Coronary artery (tissue), 2 donors: Measurements from ENCODE around the gene SIPA1L3.

Experiments
- DNase-seq: peaks from one replicate; pipeline ENCODE4 v3.0.0-alpha.2; 2017; ENCODE audit warnings: low spot score
- H3K27ac ChIP-seq, 2 donors: fragments of 200-600 bp; sonication (generic); one replicate each; pipeline ENCODE4 v1.5.1; 2016 to 2019
- H3K4me3 ChIP-seq: fragments of 200-600 bp; sonication (generic); 2 replicates; pipeline ENCODE4 v1.5.1; 2016; ENCODE audit warnings: mild to moderate bottlenecking, moderate library complexity
- TF ChIP-seq, protein P1 (sequence below): fragments of 200-600 bp; sonication (generic); IDR thresholded peaks from one replicate; pipeline ENCODE4 v1.5.1; 2019; ENCODE audit warnings: antibody characterized with exemption

The SIPA1L3 gene

DNA sequence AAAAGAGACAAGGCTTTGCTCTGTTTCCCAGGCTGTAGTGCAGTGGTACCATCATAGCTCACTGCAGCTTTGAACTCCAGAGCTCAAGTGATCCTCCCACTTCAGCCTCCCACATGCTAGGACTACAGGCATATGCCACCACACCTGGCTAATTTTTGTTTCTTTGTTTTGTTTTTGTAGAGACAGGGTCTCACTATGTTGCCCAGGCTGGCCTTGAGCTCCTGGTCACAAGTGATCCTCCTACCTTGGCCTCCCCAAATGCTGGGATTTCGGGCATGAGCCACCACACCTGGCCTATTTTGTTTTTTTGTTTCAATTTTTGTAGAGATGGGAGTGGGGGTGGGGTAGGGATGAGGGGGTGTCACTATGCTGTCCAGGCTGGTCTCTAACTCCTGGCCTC is 7.6 kb upstream of the SIPA1L3 start:
- Histone ChIP-seq H3K27ac (no peak overlapping the region), H3K4me3 (no peak overlapping the region)
- TF ChIP-seq, protein P1, sequence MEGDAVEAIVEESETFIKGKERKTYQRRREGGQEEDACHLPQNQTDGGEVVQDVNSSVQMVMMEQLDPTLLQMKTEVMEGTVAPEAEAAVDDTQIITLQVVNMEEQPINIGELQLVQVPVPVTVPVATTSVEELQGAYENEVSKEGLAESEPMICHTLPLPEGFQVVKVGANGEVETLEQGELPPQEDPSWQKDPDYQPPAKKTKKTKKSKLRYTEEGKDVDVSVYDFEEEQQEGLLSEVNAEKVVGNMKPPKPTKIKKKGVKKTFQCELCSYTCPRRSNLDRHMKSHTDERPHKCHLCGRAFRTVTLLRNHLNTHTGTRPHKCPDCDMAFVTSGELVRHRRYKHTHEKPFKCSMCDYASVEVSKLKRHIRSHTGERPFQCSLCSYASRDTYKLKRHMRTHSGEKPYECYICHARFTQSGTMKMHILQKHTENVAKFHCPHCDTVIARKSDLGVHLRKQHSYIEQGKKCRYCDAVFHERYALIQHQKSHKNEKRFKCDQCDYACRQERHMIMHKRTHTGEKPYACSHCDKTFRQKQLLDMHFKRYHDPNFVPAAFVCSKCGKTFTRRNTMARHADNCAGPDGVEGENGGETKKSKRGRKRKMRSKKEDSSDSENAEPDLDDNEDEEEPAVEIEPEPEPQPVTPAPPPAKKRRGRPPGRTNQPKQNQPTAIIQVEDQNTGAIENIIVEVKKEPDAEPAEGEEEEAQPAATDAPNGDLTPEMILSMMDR = no peak
- no peak for DNase-seq

DNA sequence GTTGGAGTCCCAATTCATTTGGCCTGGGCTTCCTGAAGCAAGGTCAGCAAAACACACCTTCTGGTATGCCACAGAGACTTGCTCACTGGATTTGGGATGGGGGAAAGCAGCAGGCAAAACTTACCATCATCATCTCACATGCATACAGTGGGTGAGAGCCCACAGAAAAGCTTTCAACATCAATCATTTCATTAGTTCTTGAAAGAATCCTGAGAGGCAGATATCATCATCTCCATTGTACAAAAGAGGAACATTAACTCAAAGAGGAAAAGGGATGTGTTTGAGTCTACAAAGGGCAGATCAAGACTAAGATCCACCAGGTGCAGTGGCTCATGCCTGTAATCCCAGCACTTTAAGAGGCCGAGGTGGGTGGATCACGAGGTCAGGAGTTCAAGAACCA is 7.0 kb upstream of the SIPA1L3 start:
- H3K27ac ChIP-seq = no peak overlapping the region
- TF ChIP-seq, protein P1 = no peak

DNA sequence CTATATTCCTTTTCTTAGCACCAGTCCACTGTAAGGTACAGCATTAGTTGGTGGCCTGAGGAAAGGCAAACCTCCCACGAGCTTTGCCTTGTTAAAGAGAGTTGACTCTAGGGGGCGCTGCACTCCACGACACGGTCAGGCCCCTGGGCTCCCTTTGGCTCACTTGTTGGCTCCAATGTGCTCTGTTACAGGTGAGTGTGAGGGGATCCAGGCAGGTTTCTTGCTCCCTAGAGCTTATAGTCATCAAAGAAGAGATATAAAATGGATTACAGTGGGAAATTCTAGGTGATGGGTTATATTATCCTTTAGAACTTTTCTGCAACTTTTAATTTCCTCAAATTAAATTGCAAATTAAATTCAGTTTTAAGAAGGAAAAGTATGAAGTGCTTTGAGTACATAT is 4.3 kb upstream of the SIPA1L3 start:
- DNase-seq = no peak
- TF ChIP-seq, protein P1 = peak; percentile 49
- Histone ChIP-seq H3K4me3 (no peak overlapping the region), H3K27ac (no peak overlapping the region)

More for the DNA sequence above, 7.0 kb upstream of the SIPA1L3 start:
- no peak overlapping the region for H3K4me3 ChIP-seq
- DNase-seq = no peak

DNA sequence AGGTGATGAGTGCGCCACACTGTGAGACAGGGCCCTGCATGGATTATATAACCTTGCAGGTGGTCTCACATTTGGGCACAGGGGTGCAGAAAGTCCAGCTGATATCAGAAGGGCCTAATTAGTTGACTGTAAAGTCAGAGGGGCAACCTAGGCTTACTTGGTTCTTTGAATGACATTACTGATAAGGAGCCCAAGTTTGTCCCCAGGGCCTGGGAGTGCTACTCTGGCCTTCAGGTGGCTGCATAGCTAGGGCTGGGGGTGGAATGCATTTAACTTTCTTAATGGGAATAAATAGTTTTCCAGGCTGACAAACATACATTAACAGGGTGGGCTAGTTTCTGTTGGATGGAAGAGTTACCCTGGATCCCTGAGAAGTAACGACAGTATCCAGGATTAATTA is 3.9 kb upstream of the SIPA1L3 start:
- Histone ChIP-seq H3K4me3 (no peak overlapping the region), H3K27ac (no peak overlapping the region)
- no peak for DNase-seq
- TF ChIP-seq, protein P1 = no peak

DNA sequence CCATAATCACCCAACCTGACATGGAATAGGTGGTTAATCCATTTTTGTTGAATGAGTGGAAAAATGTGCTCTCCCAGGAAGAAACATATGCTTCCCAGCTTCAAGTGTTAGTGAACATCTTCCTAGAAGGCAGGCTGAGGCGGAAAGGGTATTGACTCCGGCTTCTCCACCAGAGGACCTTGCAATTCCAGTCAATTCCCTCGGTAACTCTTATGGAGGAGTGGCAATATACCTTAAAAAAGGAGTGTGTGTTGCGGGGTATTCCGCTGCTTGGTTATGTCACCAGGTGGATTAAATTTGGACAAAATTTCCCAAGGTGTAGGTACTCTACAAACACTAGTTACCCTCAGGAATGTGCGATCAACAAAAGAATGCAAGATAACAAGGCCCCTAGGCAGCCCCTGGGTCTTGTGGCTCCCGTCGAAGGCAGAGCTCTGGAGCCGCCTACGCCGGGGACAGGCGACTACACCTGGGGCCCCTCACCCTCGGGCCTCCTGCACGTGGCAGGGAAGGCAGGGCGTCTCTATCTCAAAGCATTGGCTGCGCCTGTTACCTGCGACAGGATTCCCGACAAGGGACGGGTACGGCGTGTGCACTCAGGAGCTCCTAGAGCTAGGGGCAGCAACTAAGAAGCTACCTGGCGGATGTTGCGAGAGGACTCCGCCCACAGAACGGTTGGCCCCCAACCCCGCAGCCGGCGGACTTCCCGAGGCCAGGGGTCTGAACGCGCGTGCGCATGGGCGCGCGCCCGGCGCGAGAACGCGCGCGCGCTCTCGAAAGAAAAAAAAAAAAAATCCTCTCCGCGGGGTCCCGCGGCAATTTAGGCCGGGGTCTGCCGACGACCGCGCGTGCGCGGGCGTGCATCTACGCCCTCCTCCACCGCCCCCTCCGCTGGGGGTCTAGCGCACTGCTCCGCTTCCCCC is 801 bp upstream of the SIPA1L3 start, which contains the start of gene WDR87:
Gene WDR87 (minus strand): TSS at position 649 of the 923 bp plus-strand sequence. CDS start 8,355 bp downstream, outside the sequence.
- Histone ChIP-seq H3K4me3 (peak within 1 kb of the TSS; percentile 98), H3K27ac (peak within 1 kb of the TSS; percentile 31 to 79)
- TF ChIP-seq, protein P1 = no peak
- DNase-seq = no peak

DNA sequence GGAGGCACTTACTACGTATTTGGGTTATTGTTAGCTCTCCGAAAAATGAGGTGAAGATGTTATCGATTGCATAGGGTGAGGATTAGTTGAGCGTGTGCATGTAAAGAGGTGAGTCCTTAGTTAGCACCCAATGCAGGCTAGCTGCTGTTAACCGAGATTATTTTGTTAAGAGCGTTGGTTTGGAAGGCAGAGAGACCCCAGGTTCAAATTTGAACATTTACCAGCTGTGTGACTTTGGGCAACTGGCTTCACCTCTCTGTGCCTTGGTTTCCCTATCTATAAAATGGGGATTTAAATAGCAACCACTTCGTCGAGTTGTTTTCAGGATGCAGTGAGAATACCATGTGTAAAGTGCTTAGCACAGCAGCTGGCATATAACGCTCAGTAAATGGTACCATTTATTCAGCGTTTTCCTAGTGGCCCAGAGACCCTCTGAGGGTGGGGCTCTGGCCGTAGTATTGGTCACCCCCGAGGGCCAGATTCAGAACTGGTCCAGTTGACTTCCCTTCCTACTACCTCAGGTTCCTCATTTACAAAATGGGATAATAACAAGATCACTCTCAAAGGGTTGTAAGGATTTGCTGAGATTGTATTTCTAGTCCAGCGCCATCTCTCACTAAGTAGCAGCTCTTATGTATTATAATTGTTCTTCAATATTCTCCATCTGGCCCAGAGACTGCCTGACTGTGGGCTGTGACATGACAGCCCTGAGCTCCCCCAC is 887 bp downstream of the SIPA1L3 start:
- TF ChIP-seq, protein P1 = no peak
- Histone ChIP-seq H3K27ac (no peak overlapping the region), H3K4me3 (peak overlapping the region; percentile 98)
- DNase-seq = no peak
